ENCODE measurements around the gene ZFP2. TPM values are rescaled to one million over a fixed set of nuclear protein-coding genes. Genes with fewer than 3 reads are reported as not detected.
"Not testable (repeated sequence)": the region's sequence is repeated elsewhere in the genome, so short reads cannot be mapped to it uniquely, and the experiment has no call there.

ZFP2 gene
- total RNA-seq = 1 to 10 TPM in 1 of 2 donors, under 1 TPM in 1; 0.95 to 1.1 TPM
- long read RNA-seq = 0 reads

DNA sequence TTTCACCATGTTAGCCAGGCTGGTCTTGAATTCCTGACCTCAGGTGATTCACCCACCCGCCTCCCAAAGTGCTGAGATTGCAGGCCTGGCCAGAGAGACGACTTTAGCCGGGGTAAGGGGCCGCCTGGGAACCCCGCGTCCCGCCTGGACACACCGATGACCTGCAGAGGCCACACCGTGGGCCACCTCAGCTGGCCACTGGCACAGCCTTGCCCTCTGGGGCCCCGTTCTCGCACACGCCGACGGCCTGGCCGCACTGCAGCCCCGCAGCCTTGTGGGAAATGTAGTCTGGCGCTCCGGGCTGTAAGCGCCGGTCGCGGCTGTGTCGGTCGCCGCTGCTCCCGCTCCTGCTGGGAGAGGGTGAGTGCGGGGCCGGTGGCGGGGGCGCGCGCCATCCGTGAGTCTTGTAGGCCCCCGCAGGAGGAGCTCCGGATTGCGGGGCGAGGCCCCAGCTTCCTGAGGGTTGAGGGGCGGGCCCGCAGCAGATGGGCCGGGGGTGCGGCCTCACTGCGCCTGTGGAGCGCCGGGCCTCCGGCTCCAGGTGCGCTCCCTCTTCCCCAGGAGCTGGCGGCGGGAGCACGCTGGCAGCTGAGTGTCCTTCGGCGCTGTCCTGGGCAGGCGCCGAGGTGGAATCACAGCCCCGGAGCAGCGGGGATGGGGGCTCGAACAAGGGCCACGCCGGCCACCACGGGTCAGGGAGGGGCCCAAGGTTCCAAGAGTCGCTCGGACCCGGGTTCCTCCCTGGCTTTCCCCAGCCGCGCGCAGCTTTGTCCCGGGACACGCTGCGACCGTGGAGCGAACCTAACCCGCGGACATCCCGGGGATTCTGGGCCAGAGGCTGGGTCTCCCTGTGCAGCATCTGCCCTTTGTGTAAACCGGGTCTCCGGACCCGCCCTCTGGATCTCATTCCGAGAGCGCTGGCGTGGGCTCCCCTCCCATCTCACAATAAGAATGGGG lies at the start of gene ZFP2:
Gene ZFP2, plus strand, starts transcription at position 299 of the 957 bp plus-strand sequence. CDS start 35,401 bp downstream, outside the sequence.
- intact Hi-C loops (cut with DNase I, micrococcal nuclease) = no loop called here
- peak; percentile 98 for ATAC-seq
- DNase-seq = peak; percentile 51 to 74

- DNase-seq (no peak), ATAC-seq (no peak)
- intact Hi-C loops (cut with DNase I, micrococcal nuclease) = no loop called here
Measured at GRCh38 chr5:178849316-178849715, 46.4 kb upstream of the ZFP2 start.

DNA sequence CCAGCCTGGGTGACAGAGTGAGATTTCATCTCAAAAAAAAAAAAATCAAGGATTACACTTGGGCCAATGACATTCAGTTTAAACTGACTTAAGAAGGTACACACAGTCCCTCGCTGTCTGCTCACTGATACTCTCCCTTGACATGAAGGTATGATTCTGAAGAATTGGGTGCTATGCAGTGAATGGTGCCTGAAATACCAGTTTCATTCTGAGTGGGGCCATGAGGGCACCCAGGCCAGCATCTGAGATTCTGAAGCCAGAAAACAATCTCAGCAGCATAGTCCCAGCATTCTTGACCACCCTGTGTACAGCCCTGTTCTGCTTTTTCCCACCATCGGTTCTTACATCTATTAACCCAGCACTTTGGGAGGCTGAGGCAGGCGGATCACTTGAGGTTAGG lies 43.8 kb upstream of the ZFP2 start:
- ATAC-seq = no peak
- intact Hi-C loops (cut with DNase I, micrococcal nuclease) = no loop called here
- no peak for DNase-seq

DNA sequence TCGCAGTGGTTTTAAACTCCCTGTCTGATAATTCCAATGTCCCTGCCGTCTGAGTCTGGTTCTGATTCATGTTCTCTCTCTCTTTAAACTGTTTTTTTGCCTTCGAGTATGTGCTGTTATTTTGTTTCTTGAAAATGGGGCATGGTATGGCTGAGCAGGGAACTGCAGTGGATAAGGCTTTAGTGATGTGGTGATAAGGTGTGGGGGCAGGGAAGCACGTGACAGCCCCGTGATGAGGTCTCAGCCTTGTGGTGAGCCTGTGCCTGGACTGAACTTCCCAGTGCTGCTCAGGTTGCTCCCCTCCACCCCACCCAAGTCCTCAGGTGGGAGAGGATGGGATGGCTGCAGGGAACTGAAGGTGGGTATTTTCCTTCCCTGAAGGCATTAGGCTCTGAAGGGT lies 41.4 kb upstream of the ZFP2 start:
- DNase-seq (no peak), ATAC-seq (no peak)
- intact Hi-C loops (cut with DNase I, micrococcal nuclease) = no loop called here

- ATAC-seq (peak; percentile 98), DNase-seq (peak; percentile 92)
- intact Hi-C loops (cut with DNase I, micrococcal nuclease) = no loop called here
Measured at GRCh38 chr5:178859625-178860521, 35.8 kb upstream of the ZFP2 start, which contains the start of gene ZNF354B. Gene ZNF354B (plus strand): TSS chr5:178859953. CDS start chr5:178861048, 1,095 bp downstream.

DNA sequence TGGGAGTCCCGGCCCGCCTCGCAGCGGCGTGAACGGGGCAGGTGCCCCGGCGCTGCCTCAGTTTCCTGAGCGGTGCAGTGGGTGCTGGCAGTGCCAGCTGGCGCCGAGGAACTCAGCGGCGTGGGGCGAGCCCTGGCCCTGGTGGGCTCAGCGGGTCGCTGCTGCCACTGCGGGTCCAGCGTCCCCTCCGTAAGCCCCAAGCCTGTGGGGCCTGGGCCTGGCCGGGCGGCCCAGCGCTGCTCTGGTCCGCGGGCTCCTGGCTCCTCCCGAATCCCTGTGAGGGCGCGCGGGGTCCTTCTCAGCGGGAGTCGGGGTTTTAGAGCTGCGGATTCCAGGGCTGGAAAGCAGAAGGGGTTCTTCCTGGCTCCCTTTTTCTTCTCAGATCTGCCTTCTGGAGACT lies 35.1 kb upstream of the ZFP2 start:
- DNase-seq; intact Hi-C loops (cut with DNase I, micrococcal nuclease): not testable (repeated sequence)
- peak; percentile 19 for ATAC-seq

DNA sequence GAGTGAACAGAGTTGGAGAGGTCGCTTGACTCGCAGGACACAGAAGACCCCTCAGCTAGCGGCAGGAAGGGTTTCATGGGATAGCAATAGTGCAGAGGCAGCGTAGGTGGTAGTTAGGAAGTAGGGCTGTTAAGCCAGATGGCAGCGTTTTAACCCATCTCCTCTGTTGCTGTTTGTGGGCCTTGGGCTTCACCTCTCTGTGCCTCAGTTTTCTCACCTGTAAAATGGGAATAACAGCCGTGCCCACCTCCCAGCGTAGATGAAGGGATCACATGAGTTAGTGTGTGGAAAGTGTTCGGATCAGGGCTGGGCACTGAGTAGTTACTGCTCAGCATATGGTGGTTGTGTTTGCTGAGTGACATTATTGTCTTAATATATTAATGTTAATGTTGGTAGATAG lies 34.1 kb upstream of the ZFP2 start:
- ATAC-seq = no peak
- DNase-seq = no peak
- intact Hi-C loops (cut with DNase I, micrococcal nuclease) = no loop called here

- no peak for ATAC-seq
- DNase-seq = no peak
- intact Hi-C loops (cut with DNase I, micrococcal nuclease) = no loop called here
Measured at GRCh38 chr5:178866946-178867345, 28.8 kb upstream of the ZFP2 start.

- intact Hi-C loops (cut with DNase I, micrococcal nuclease) = no loop called here
- ATAC-seq (no peak), DNase-seq (no peak)
Measured at GRCh38 chr5:178869577-178869976, 26.1 kb upstream of the ZFP2 start.

- ATAC-seq (no peak), DNase-seq (no peak)
- intact Hi-C loops (cut with DNase I, micrococcal nuclease) = no loop called here
Measured at GRCh38 chr5:178870411-178870810, 25.3 kb upstream of the ZFP2 start.

GRCh38 chr5:178872302-178872701 lies 23.4 kb upstream of the ZFP2 start:
- ATAC-seq = no peak
- no peak for DNase-seq
- intact Hi-C loops (cut with DNase I, micrococcal nuclease) = no loop called here

DNA sequence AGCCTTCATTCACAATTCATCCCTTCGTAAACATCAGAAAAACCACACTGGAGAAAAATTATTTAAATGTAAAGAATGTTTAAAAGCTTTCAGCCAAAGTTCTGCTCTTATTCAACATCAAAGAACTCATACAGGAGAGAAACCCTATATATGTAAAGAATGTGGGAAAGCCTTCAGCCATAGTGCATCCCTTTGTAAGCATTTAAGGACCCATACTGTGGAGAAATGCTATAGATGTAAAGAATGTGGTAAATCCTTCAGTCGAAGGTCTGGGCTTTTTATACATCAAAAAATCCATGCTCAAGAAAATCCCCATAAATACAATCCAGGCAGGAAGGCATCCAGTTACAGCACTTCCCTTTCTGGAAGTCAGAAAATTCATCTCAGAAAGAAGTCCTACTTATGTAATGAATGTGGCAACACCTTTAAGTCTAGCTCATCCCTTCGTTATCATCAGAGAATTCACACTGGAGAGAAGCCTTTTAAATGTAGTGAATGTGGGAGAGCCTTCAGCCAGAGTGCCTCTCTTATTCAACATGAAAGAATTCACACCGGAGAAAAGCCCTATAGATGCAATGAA lies 12.5 kb upstream of the ZFP2 start:
- ATAC-seq; intact Hi-C loops (cut with DNase I, micrococcal nuclease): not testable (repeated sequence)

DNA sequence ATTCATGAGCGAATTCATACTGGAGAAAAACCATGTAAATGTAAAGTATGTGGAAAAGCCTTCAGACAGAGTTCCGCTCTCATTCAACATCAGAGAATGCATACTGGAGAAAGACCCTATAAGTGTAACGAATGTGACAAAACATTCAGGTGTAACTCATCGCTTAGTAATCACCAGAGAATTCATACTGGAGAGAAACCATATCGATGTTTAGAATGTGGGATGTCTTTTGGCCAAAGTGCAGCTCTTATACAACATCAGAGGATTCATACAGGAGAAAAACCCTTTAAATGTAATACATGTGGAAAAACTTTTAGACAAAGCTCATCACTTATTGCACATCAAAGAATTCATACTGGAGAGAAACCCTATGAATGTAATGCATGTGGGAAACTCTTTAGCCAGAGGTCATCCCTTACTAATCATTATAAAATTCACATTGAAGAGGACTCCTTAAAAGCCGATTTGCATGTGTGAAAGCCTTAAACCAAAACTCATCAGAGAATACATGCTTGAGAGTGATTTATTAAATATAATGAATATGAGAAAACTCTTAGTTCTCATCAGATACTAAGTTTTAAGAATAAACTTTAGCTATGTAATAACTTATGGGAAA lies 11.8 kb upstream of the ZFP2 start:
- ATAC-seq (no peak), DNase-seq (no peak)
- intact Hi-C loops (cut with DNase I, micrococcal nuclease) = no loop called here

More for the DNA sequence above, 12.5 kb upstream of the ZFP2 start:
- not testable (repeated sequence) for DNase-seq

- DNase-seq = no peak
- no peak for ATAC-seq
- intact Hi-C loops (cut with DNase I, micrococcal nuclease) = no loop called here
Measured at GRCh38 chr5:178899289-178899688, 3.6 kb downstream of the ZFP2 start.

DNA sequence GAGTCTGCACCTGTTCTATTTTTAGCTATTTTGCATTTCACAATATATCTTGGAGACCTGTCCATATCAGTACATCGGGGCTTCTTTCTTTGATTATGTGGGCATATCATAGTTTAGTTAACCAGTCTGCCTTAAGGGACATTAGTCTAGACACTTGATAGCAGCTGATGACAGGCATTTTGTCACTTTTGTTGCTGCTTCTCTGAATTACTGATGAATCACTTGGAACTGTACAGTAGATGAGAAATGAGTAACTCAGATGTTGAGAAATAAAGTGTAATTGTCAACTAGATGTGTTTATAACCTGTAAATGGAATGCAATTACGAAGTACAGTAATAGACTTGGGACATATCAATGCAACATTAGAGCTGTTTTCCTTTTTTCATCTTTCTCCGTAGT lies 7.1 kb downstream of the ZFP2 start:
- DNase-seq (no peak), ATAC-seq (no peak)
- intact Hi-C loops (cut with DNase I, micrococcal nuclease) = no loop called here

- ATAC-seq = no peak
- no peak for DNase-seq
- intact Hi-C loops (cut with DNase I, micrococcal nuclease) = no loop called here
Measured at GRCh38 chr5:178931846-178932760, 36.4 kb downstream of the ZFP2 start.

DNA sequence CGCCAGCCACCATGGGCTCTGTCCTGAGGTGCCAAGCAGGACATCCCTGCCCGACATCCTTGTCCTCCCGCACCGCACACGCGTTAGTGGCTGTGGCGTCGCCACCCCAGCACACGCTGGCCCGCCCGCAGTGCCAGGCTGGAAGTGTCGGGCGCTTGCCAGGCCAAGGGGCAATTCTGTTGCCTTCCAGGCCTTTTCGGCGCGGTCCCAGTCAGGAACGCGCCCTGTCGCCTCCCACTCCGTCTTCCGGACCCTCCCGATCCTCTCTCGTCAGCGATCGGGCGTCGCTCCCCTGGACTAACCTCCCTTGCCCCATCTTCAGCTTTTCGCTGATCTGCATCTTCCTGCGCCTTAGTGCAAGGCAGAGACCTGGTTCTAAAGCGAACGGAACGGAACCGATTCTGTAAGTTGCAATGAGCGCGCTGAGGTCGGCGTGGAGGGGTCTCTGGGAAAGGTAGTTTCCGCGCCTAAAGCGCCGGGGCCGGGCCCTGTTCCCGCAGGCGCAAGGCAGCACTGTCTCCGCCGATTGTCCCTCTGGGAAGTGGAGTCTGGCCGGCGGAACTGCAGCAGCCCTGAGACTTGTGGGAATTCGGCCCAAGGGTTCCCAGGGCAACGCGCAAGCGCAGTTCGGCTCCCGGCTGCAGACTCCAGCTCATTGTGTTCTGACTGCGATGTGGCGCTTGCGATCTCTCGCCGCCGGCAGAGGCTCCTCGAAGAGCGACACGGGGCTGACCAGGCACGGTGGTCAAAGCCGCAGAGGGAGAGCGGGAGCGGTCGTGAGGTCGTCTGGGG lies 45.1 kb downstream of the ZFP2 start, which contains the start of gene ZNF454:
Gene ZNF454, plus strand, starts transcription at position 630 of the 792 bp plus-strand sequence. CDS start 1,594 bp downstream, outside the sequence.
- intact Hi-C loops (cut with DNase I, micrococcal nuclease) = no loop called here
- ATAC-seq = peak; percentile 99
- DNase-seq = peak; percentile 83 to 87
